ENCODE data around the gene ST6GAL1.

DNA sequence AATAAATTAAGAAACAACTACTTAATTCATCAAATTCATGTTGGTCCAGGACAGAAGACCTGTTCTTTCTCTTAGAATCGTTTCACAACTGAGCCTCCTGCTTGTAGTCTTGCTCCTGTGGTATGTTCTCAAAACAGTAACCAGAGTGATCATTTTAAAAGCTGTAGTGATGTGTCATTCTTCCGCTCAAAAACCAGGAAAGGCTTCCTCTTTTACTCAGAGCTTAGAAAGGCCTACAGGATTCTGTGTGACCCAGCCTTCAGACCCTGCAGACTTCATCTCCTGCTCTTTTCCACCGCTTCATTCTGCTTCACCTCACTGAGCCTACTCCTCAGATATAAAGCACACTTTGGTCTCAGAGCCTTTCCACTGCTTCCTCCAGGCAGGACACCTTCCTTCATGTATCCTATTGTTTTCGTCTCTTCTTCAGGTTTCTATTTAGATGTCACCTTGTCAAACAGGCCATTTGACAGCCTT, 22.7 kb downstream of the ST6GAL1 start:
- no peak for TF ChIP-seq EZH2 (IDR thresholded peaks at IDR 0.05; ENCODE audit: borderline replicate concordance, low read depth, low read length, severe bottlenecking)
- TF ChIP-seq CTCF (IDR thresholded peaks at IDR 0.05; ENCODE audit: borderline replicate concordance, extremely low read depth, low read length, poor library complexity, severe bottlenecking): no peak

Measured in DND-41 (cell line).